IMR-90 (cell line): Measurements from ENCODE around the gene ARHGAP10.

Source experiments
- CHD1 ChIP-seq: IDR thresholded peaks from 2 replicates; pipeline ENCODE4 v1.6.1; 2012; ENCODE audit warnings: low read depth, low read length, improper control_type of control experiment
- CTCF ChIP-seq: conservative IDR thresholded peaks from 2 replicates; pipeline ENCODE4 v1.5.1; 2012; ENCODE audit warnings: mild to moderate bottlenecking, low read depth, low read length, improper control_type of control experiment
- MAFK ChIP-seq: IDR thresholded peaks from 2 replicates; pipeline ENCODE4 v1.6.1; 2012; ENCODE audit warnings: low read depth, low read length, improper control_type of control experiment
- MAZ ChIP-seq: IDR thresholded peaks from 2 replicates; pipeline ENCODE4 v1.6.1; 2012; ENCODE audit warnings: low read depth, mild to moderate bottlenecking, low read length, improper control_type of control experiment, moderate library complexity, borderline replicate concordance
- POLR2A ChIP-seq: IDR thresholded peaks from 2 replicates; pipeline ENCODE4 v1.6.1; 2012; ENCODE audit warnings: mild to moderate bottlenecking, low read depth, low read length
- RAD21 ChIP-seq: IDR thresholded peaks from 2 replicates; pipeline ENCODE4 v1.6.1; 2012; ENCODE audit warnings: low read length, improper control_type of control experiment
- RCOR1 ChIP-seq: IDR thresholded peaks from 2 replicates; pipeline ENCODE4 v1.6.1; 2012; ENCODE audit warnings: mild to moderate bottlenecking, low read length, improper control_type of control experiment; ENCODE audit not compliant: insufficient replicate concordance
- RFX5 ChIP-seq: IDR thresholded peaks from 2 replicates; pipeline ENCODE4 v1.8.0; 2012; ENCODE audit warnings: low read depth, mild to moderate bottlenecking, low read length, moderate library complexity
- SMC3 ChIP-seq: fragments of 150-350 bp; IDR thresholded peaks from 2 replicates; pipeline ENCODE4 v1.6.1; 2016; ENCODE audit warnings: low read depth, mild to moderate bottlenecking, antibody characterized with exemption, low read length, moderate library complexity
- USF2 ChIP-seq: fragments of 150-350 bp; IDR thresholded peaks from 2 replicates; pipeline ENCODE4 v1.6.1; 2017; ENCODE audit warnings: mild to moderate bottlenecking, antibody characterized with exemption, low read length, low read depth

- no peak for TF ChIP-seq CTCF
- no peak for TF ChIP-seq POLR2A
- TF ChIP-seq USF2 = no peak
- no peak for TF ChIP-seq MAZ
- no peak for TF ChIP-seq RAD21
- TF ChIP-seq RFX5 = no peak
- TF ChIP-seq RCOR1 = no peak
- no peak for TF ChIP-seq MAFK
- TF ChIP-seq CHD1 = no peak
- TF ChIP-seq SMC3 = no peak
These were observed 211.3 kb downstream of the ARHGAP10 start for GRCh38 chr4:147943159-147943638.
